ENCODE measurements around the gene ST3GAL2.
A peak's percentile ranks its signal among the peaks of the same experiment; 100 is the strongest.
"Not testable (repeated sequence)": the region's sequence is repeated elsewhere in the genome, so short reads cannot be mapped to it uniquely, and the experiment has no call there.

ST3GAL2 gene

DNA sequence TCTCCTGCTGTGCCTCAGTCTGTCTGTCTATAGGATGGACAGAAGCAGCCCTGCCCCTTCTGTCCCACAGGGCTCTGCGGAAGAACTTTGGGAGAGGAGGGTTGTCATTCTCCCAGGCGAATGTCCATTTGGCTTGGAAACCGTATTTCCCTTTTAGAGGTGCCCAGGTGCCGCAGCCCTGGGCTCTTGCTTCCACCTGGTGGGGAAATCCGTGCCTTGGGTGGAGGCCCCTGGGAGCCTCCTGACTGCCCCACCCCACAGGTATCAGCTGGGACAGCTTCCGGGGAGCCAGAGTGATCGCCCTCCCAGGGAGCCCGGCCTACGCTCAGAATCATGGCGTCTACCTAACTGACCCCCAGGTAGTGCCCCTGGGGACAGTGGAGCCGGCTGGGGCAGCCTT is 28.2 kb upstream of the ST3GAL2 start:
- DNase-seq, result no peak

DNA sequence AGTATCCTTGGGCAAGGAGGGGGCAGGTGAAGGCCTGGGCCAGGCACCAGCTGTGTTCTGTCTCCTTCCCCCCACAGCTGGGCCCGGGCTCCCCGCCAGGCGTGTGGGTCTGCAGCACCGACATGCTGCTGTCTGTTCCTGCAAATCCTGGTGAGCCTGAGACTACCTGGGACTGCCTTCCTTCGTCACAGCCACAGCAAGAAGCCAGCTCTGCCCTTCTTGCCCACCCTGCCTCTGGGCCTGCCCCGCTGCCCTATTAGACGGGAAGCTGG is 27.8 kb upstream of the ST3GAL2 start:
- no peak for DNase-seq

DNA sequence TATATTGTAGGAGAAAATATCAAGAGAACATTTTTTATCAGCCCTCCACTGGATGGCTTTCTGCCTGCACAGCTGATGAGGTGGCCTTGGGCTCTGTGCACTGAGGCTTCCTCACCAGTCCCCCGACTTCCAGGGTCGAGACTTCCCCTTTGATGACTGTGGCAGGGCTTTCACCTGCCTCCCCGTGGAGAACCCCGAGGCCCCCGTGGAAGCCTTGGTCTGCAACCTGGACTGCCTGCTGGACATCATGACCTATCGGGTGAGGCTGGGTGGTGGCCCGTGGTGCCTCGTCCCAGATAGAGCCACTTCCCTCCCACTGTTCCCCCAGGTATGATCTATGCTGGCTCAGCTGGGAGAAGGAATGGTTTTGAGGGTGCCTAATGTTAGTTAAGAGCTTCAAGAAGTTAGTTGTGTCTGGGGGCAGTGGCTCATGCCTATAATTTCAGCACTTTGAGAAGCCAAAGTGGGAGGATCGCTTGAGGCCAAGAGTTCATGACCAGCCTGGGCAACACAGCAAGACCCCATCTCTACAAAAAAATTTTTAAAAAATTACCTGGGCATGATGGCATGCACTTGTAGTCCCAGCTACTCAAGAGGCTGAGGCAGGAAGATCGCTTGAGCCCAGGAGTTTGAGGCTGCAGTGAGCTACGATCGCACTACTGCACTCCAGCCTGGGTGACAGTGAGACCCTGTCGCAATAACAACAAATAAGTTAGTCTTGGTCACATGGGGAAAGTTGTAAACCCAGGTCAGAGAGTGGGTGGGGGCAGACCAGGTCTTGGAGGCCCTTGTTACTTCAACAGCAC is 27.3 kb upstream of the ST3GAL2 start:
- no peak for DNase-seq

DNA sequence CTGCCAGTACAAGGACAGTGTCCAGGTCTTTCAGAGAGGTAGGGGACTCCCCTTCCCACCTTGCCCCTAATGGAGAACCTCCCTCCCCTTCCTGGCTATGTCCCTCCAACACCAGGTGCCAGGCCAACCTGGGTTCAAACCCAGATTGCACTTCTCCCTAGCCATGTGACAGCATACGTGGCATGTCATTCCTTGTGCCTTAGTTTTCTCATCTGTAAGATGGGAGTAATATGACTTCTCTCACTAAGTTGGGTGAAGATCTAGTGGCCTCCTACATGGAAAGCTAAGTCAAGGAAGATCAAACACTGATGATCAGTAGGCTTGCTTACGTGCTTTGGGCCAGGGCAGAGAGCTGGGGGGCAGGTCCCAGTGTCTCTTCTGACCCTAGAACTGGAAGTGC is 24.3 kb upstream of the ST3GAL2 start:
- DNase-seq, result no peak

DNA sequence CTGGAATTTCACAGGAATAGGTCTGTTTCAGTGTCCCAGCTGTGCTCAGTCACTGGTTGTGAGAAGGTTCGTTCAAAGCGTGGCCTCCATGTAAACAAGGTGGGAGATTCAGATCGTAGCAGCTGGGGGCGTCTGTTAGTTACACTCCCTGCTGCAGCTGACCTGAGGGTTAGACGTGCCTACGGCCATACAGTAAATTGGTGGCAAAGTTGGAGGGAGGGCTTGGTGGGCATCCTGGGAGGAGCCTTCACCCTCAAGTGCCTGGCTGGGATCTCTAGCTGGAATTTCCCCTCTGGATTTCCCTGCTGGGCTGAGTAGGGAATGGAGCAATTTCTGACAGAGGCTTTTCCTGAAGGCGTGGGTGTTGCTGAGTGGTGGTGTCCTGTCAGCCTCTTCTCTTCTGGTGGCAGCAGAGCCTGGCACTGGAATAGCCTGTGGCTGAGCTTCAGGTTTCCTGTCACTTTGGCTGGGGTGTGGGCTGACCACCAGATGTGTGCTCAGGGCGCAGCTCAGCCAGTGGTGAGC is 21.9 kb upstream of the ST3GAL2 start:
- DNase-seq, result no peak

DNA sequence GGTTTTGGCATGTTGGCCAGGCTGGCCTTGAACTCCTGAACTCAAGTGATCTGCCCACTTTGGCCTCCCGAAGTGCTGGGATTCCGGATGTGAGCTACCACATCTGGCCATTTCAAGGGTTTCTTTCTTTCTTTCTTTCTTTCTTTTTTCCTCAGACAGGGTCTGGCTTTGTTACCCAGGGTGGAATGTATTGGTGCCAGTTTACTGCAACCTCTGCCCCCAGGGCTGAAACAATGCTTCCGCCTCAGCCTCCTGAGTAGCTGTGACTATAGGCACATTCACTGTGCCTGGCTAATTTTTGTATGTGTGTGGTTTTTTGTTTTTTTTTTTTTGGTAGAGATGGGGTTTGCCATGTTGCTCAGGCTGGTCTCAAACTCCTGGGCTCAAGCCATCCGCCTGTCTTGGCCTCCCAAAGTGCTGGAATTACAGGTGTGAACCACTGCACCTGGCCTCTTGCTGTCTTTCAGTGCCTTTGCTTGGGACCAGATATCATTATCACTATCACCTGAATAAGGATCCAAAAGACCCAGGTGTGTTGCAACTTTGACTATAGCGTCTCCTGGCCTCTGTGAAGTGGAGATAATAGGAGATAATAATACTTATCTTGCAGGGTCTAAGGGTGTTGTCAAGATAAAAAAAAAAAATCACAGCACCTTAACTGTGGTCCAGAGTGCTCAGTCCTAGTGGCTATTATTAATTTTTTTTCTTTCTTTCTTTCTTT is 18.7 kb upstream of the ST3GAL2 start:
- no peak for DNase-seq

DNA sequence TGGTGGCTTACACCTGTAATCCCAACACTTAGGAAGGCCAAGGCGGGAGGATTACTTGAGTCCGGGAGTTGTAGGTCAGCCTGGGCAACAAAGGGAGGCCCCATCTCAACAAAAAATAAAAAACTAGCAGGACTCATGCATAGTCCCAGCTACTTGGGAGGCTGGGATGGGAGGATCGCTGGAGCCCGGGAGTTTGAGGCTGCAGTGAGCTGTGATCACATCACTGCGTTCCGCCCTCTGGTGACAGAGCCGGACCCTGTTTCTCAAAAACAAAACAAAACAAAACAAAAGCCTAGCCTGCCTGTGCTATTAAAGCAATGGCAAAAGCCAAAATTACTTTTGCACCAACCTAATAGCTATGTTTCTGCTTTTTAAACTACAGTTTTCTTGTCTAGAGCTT is 17.0 kb upstream of the ST3GAL2 start:
- no peak for DNase-seq

DNA sequence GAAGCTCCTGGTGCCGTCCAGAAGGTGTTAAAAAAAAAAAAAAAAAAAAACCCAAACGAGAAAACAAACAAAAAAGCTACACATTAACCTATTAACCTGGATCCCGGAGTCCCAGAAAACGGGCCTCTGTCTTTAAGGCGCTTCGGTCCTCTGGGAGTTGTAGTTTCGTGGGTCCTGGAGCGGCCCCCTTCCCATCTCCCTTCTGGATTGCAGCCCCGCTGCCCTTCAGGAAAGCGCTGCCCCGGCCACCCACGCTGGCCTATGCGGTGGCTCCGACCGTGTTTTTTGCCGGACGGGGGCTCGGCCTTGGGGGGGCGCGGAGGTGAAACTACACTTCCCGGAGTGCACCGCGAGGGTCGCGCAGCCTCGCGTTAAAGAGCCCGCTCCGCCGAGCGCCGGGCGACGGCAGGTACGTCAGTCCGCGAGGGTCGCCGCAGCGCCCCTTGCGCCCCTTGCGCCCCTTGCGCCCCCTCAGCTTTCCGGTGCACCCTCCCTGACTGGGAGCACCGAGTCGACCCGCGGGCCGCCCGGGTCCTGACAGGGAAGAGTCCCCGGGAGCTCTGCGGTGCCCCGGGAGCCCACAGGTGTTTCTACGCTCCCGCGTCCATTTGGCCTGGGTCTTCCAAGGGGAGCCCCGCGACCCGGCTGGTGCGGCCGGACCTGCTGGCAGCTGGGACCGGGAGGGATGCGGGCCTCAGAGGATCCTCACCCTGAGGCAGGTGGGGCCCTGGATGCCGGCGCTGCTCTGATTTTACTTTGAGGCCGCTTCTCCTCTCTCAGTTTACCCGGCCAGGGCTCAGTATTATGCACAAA is 15.5 kb upstream of the ST3GAL2 start, which contains the start of gene FCSK:
TSS of gene FCSK (plus strand) at position 374 of the 813 bp plus-strand sequence. CDS start 8,596 bp downstream, outside the sequence.
- peak; percentile 48 to 50 for DNase-seq

DNA sequence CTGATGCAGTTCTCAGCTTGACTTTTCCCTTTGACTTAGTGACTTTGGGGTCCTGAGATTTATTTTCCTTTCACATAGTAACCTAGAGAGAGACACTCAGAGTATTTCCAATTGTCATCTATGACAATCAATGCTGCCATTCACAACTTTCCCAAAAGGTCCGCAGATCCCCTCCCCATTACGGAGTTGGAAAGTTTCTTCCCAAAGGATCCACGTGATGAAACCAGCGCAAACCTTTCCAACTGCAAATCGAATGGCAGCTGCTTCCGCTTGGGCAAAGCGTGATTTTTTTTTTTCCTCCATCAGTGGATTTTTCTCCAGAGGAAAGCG is 15.0 kb upstream of the ST3GAL2 start:
- DNase-seq, result no peak

DNA sequence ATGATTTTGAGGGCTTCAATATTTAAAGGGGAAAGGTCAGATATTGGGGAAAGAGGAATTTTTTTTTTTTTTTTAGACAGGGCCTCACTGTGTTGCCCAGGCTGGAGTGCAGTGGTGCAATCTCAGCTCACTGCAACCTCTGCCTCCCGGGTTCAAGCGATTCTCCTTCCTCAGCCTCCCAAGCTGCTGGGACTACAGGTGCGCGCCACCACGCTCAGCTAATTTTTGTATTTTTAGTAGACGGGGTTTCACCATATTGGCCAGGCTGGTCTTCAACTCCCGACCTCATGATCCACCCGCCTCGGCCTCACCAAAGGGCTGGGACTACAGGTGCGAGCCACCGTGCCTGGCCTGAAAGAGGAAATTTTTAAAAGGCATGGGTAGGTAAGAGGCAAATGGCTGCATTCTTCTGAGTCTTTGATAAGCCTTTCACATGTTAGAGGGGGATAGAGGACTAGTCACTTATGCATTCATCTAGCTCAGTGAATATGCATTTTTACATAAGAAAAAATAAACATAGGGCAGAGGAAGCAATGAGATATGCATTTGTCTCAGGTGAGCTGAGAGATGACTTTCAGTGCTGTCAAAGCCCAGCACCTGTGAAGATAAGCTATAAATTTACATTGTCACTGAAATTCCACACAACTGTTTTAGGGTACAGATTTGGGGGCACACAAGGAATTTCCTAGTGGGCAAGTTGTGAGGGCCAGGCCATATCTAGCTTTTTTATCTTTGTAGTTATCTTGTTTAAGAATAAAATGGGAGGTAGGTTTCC is 14.4 kb upstream of the ST3GAL2 start:
- no peak for DNase-seq

DNA sequence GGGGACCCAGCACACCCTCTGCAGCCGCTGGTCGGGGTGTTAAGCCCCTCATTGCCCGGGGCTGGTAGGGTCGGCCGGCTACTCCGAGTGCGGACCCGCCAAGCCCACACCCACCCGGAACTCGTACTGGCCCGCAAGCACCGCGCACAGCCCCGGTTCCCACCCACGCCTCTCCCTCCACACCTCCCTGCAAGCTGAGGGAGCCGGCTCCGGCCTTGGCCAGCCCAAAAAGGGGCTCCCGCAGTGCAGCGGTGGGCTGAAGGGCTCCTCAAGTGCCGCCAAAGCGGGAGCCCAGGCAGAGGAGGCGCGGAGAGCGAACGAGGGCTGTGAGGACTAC is 12.1 kb upstream of the ST3GAL2 start:
- not testable (repeated sequence) for DNase-seq

DNA sequence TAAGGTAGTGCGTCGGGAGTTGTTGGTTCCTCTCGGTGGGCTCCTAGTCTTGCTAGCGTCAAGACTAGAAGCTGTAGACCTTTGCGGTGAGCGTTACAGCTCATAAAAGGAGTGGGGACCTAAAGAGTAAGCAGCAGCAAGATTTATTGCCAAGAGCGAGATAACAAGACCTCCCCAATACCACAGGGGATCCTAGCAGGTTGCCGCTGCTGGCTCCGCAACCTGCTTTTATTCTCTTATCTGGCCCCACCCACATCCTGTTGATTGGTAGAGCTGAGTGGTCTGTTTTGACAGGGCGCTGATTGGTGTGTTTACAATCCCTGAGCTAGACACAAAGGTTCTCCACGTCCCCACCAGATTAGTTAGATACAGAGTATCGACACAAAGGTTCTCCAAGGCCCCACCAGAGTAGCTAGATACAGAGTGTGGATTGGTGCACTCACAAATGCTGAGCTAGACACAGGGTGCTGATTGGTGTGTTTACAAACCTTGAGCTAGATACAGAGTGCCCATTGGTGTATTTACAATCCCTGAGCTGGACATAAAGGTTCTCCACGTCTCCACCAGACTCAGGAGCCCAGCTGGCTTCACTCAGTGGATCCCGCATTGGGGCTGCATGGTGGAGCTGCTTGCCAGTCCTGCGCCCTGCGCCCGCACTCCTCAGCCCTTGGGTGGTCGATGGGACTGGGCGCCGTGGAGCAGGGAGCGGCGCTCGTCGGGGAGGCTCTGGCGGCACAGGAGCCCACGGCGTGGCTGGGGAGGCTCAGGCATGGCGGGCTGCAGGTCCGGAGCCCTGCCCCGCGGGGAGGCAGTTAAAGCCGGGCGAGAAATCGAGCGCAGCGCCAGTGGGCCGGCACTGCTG is 11.5 kb upstream of the ST3GAL2 start:
- DNase-seq, result not testable (repeated sequence)

DNA sequence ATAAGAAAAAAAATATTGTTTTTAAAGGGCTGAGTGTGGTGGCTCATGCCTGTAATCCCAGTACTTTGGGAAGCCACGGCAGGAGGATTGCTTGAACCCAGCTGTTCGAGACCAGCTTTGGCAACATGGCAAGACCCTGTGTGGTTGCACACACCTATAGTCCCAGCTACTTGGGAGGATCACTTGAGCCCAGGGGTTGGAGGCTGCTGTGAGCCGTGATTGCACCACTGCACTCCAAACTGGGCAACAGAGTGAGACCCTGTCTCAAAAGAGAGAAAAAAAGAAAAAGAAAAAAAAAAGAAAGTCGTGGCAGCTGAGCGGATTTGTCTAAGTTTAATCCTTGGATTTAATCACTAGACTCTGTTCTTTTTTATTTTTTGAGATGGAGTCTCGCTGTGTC is 9.2 kb upstream of the ST3GAL2 start:
- DNase-seq, result no peak

DNA sequence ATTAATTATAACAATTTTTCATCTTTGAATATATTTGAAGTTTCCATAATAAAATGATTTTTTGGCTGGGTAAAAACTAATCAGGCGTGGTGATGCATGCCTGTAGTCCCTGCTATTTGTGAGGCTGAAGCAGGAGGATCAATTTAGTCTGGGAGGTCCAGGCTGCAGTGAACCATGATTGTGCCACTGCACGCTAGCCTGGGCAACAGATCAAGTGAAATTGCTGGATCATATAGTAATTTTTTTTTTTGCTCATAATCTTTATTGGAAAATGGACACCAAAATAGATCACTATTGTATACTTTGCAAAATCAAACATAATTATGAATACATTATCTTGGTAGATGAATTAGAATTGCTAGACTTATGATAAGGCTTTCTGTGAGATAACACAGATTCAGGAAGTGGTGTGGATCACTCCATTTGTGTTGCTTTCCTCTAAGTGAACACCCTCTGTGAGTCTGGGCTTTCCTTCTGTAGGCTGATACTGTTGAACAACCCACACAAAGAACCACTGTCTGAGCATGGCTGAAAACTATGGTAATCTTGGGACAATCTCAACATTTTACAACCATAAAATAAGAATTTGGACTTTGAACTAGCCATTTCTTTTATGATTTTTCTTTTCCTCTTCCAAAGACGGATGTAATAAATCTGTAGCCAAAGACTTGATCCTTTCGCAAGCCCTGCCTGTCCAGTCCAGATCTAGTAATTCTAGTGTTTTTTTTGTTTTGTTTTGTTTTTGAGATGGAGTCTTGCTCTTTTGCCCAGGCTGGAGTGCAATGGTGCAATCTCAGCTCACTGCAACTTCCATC is 5.6 kb upstream of the ST3GAL2 start:
- no peak for DNase-seq

DNA sequence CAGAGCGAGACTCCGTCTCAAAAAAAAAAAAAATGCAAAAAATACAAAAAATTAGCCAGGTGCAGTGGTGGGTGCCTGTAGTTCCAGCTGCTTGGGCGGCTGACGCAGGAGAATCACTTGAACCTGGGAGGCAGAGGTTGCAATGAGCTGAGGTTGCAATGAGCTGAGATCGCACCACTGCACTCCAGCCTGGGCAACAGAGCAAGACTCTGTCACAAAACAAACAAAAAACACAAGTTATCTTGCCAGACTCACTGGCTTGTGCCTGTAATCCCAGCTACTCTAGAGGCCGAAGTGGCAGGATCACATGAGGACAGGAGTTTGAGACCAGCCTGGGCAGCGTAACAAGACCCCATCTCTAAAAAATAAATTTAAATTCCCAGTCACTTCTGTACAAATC is 3.4 kb upstream of the ST3GAL2 start:
- DNase-seq, result no peak

DNA sequence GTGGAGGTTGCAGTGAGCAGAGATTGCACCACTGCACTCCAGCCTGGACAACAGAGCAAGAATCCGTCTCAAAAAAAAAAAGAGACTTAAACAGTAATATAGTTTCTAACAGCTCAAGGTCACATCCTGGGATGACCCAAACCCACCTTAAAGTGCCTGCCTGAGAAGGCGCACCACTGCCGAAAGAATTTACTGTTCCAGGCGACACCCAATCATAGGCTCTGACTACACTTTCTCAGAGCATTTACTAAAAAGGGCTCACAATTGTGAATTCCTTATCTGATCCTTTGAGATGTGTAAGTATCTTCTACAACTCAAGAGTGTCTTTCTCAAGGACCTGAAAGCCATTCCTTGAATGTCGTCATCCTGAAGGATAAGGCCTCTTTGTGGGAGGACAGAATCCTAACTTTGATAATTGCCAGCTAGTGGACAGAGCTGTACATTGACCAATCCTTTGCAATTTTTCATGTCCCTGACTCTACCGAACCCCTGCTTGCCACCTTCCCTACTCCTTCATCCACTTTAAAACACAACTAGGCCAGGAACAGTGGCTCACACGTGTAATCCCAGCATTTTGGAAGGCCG is 2.6 kb upstream of the ST3GAL2 start:
- DNase-seq, result no peak

DNA sequence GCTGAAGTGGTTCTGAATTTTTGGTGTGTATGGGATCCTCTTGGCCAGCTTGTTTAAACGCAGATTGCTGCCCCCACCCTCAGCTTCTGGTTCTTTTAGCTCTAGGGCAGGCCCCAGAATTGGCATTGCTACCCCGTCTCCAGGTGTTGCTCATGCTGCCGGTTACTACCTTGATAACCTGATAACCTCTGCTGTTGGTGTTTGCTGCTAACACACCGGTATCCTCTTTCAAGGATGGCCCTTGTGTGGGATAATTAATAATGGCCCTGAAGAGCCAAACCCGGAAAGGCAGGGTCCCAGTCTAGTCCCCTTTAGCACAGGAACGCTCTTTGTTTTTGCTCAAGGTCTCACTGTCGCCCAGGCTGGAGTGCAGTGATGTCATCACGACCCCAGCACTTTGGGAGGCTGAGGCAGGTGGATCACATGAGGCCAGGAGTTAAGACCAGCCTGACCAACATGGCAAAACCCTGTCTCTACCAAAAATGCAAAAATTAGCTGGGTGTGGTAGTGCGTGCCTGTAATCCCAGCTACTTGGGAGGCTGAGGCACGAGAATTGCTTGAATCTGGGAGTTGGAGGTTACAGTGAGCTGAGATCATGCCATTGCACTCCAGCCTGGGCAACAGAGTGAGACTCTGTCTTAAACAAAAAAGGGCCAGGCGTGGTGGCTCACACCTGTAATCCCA is 1.3 kb upstream of the ST3GAL2 start:
- DNase-seq, result no peak

DNA sequence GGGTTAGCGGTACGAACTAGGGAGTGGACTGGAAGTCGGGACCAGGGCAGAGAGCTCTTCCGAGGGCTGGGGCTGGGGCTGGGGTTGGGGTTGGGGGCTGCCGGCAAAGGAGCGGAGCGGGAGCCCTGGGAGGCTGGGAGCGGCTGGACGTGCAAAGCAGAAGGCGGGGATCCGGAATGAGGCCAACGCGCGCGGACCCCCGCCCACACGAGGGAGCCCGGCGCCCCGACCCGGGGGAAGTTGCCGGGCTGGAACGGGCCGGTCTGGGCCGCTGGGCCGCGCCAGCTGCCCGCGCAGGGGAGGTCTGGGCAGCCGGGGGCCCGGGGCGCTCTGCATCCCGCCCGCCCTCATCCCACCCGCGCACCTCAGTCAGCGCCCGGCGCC is 323 bp downstream of the ST3GAL2 start:
- no peak for DNase-seq

DNA sequence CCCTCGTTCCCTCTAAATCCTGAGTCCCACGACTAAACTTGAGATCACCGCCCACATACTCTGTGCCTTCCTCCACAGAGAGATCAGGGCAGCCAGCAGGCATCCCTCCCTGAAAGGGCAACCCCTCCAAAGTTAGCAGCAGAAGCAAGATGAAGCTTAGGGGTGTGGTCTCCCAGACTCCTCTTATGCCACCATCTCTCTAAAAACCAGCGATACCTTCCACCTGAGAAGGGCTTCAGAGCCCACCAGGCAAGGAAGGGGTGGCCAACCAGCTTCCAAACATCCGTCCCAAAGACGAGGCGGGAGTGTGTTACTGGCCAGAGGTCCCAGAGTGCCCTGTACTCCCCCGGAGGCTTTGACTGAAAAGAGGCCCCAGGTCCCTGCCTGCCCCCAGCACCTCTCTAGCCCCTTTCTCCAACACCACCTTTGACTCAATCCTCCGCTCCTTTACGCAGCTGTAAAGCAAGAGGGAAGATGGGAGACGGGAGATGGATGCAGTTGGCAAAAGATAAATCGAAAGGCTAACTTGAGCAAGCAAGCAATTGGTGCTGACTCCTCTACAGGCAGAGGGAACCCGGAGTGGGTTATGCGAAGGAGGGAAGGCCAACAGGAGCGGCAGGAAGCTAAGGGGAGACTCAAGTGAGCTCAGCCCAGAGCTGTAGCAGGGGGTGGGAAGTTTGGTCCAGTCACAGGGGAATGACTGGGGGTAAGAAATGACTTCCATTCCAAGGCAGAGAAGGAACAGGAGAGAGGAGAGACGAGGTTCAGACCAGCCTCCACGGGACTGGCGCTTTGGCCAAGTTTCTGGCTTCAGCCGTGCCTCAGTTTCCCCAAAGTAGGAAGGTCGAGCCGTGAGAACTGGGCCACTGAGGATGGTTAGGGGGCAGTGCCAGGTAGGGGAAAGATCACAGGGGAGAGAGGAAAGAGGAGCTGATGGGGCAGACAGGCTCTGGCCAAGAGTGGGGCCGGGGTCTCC is 1.0 kb downstream of the ST3GAL2 start:
- no peak for DNase-seq

Data from activated CD4-positive, alpha-beta T cell treated with anti-CD3 and anti-CD28 coated beads, Interleukin-2, amount 50 U/mL, for 4 hours (primary cell).